ENCODE measurements around the gene ANGPTL8.

ANGPTL8 gene

DNA sequence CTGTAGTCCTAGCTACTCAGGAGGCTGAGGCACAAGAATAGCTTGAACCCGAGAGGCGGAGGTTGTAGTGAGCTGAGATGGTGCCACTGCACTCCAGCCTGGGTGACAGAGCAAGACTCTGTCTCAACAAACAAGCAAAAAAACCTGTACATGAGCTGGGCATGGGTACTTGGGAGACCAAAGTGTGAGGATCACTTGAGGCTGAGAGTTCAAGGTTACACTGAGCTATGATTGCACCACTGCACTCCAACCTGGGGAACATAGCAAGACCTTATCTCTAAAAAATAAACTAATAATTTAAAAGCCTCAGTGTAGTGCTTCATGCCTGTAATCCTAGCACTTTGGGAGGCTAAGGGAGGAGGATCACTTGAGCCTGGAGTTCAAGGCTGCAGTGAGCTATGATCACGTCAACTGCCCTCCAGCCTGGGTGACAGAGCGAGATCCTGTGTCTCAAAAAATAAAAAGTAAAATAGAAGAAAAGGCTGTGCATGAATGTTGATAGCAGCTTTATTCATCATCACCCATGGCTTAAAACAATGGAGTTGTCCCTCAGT lies 35.2 kb downstream of the ANGPTL8 start:
- DNase-seq (ENCODE audit: low read depth, low spot score) = no peak
- Histone ChIP-seq H3K4me3 (ENCODE audit: insufficient read length, low read depth) (no peak overlapping the region), H3K9me3 (ENCODE audit: insufficient read depth, low read length) (peaks cover 20% of the 10 kb centered on the region; the same call in 1 of the 2 replicates), H3K27me3 (ENCODE audit: insufficient read depth, insufficient read length) (no peaks in the 10 kb centered on the region), H3K36me3 (ENCODE audit: insufficient read depth, insufficient read length, low read length) (no peaks in the 10 kb centered on the region), H3K9ac (ENCODE audit: insufficient read length, low read depth) (no peak overlapping the region), H3K4me1 (ENCODE audit: insufficient read depth, insufficient read length) (no peaks in the 10 kb centered on the region)
- TF ChIP-seq YY1 (IDR thresholded peaks at IDR 0.05; ENCODE audit: insufficient read depth, insufficient read length) (no peak), ZNF274 (IDR thresholded peaks at IDR 0.05; ENCODE audit: low read depth, low read length) (no peak), SUZ12 (IDR thresholded peaks at IDR 0.05; ENCODE audit: extremely low read depth, insufficient read depth, insufficient read length) (no peak)

- Histone ChIP-seq H3K36me3 (ENCODE audit: insufficient read depth, insufficient read length, low read length) (no peaks in the 10 kb centered on the region), H3K4me3 (ENCODE audit: insufficient read length, low read depth) (no peak overlapping the region), H3K4me1 (ENCODE audit: insufficient read depth, insufficient read length) (no peaks in the 10 kb centered on the region), H3K9ac (ENCODE audit: insufficient read length, low read depth) (no peak overlapping the region), H3K9me3 (ENCODE audit: insufficient read depth, low read length) (peaks cover 20% of the 10 kb centered on the region; the same call in 1 of the 2 replicates), H3K27me3 (ENCODE audit: insufficient read depth, insufficient read length) (no peaks in the 10 kb centered on the region)
- no peak for DNase-seq (ENCODE audit: low read depth, low spot score)
- no peak for TF ChIP-seq ZNF274 (IDR thresholded peaks at IDR 0.05; ENCODE audit: low read depth, low read length)
- no peak for TF ChIP-seq YY1 (IDR thresholded peaks at IDR 0.05; ENCODE audit: insufficient read depth, insufficient read length)
- TF ChIP-seq SUZ12 (IDR thresholded peaks at IDR 0.05; ENCODE audit: extremely low read depth, insufficient read depth, insufficient read length) = no peak
Measured at GRCh38 chr19:11278670-11279069, 39.3 kb downstream of the ANGPTL8 start.

DNA sequence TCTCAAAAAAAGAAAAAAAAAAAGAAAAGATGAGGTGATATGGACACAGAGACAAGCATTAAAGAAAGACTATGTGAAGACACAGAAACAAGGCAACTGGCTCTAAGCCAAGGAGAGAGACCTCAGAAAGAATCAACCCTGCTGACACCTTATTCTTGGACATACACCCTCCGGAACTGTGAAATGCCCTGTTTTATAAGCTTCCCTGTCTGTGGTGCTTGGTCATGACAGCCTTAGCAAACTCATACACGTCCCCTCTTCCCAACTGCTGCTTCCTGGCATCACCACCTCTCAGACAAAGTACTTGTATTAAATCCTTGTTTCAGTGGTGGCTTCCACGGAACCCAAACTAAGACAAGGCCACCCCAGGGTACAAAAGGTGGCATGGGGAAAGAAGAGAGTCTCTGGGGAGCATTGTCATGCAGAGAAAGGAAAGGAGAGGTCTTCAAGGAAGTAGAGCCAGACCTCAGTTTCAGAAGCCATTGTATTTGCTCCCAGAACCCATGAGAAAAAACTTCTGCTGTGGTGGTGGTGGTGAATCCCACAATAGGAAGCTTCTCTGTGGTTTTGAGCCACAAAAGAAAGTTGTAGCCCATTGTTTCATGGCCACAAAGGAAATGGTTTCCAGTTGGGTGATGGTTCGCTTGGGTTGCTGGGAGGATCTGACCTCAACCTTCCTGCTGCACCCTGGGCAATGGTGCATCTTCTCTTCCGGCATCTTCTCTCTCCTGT lies 40.3 kb downstream of the ANGPTL8 start:
- Histone ChIP-seq H3K4me1 (ENCODE audit: insufficient read depth, insufficient read length) (no peaks in the 10 kb centered on the region), H3K27me3 (ENCODE audit: insufficient read depth, insufficient read length) (no peaks in the 10 kb centered on the region), H3K9ac (ENCODE audit: insufficient read length, low read depth) (no peak overlapping the region), H3K9me3 (ENCODE audit: insufficient read depth, low read length) (peaks cover 20% of the 10 kb centered on the region; the same call in 1 of the 2 replicates), H3K36me3 (ENCODE audit: insufficient read depth, insufficient read length, low read length) (no peaks in the 10 kb centered on the region), H3K4me3 (ENCODE audit: insufficient read length, low read depth) (no peak overlapping the region)
- TF ChIP-seq SUZ12 (IDR thresholded peaks at IDR 0.05; ENCODE audit: extremely low read depth, insufficient read depth, insufficient read length) (no peak), ZNF274 (IDR thresholded peaks at IDR 0.05; ENCODE audit: low read depth, low read length) (no peak), YY1 (IDR thresholded peaks at IDR 0.05; ENCODE audit: insufficient read depth, insufficient read length) (no peak)
- DNase-seq (ENCODE audit: low read depth, low spot score) = no peak

GRCh38 chr19:11281356-11282049 lies 42.1 kb downstream of the ANGPTL8 start:
- TF ChIP-seq ZNF274 (IDR thresholded peaks at IDR 0.05; ENCODE audit: low read depth, low read length) (no peak), YY1 (IDR thresholded peaks at IDR 0.05; ENCODE audit: insufficient read depth, insufficient read length) (no peak)
- Histone ChIP-seq H3K9me3 (ENCODE audit: insufficient read depth, low read length) (peaks cover 19% of the 10 kb centered on the region; the same call in 1 of the 2 replicates), H3K4me1 (ENCODE audit: insufficient read depth, insufficient read length) (no peaks in the 10 kb centered on the region), H3K9ac (ENCODE audit: insufficient read length, low read depth) (no peak overlapping the region), H3K4me3 (ENCODE audit: insufficient read length, low read depth) (no peak overlapping the region), H3K27me3 (ENCODE audit: insufficient read depth, insufficient read length) (no peaks in the 10 kb centered on the region), H3K36me3 (ENCODE audit: insufficient read depth, insufficient read length, low read length) (no peaks in the 10 kb centered on the region)
- no peak for DNase-seq (ENCODE audit: low read depth, low spot score)

DNA sequence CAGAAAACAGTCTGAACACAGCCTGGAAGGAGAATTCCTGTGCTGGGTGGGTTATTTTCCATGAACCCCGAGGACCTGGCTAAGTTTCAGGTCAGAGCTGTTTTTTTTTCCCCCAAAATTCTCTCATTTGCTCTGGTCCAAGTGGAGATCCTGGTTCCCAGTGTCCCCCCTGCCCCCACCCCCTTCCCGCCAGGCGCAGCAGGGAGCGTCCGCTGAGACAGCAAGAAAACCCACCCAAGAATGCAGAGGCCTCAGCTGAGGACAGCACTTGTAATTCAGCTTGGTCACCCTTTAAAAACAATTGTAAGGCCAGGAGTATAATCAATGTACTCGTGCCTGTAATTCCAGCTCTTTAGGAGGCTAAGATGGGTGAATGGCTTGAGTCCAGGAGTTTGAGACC lies 45.1 kb downstream of the ANGPTL8 start:
- Histone ChIP-seq H3K36me3 (ENCODE audit: insufficient read depth, insufficient read length, low read length) (no peaks in the 10 kb centered on the region), H3K4me1 (ENCODE audit: insufficient read depth, insufficient read length) (no peaks in the 10 kb centered on the region), H3K27me3 (ENCODE audit: insufficient read depth, insufficient read length) (no peaks in the 10 kb centered on the region), H3K4me3 (ENCODE audit: insufficient read length, low read depth) (no peak overlapping the region), H3K9ac (ENCODE audit: insufficient read length, low read depth) (no peak overlapping the region), H3K9me3 (ENCODE audit: insufficient read depth, low read length) (no peaks in the 10 kb centered on the region)
- TF ChIP-seq SUZ12 (IDR thresholded peaks at IDR 0.05; ENCODE audit: extremely low read depth, insufficient read depth, insufficient read length) (no peak), ZNF274 (IDR thresholded peaks at IDR 0.05; ENCODE audit: low read depth, low read length) (no peak), YY1 (IDR thresholded peaks at IDR 0.05; ENCODE audit: insufficient read depth, insufficient read length) (no peak)
- DNase-seq (ENCODE audit: low read depth, low spot score) = no peak

- no peak for DNase-seq (ENCODE audit: low read depth, low spot score)
- TF ChIP-seq SUZ12 (IDR thresholded peaks at IDR 0.05; ENCODE audit: extremely low read depth, insufficient read depth, insufficient read length) (no peak), YY1 (IDR thresholded peaks at IDR 0.05; ENCODE audit: insufficient read depth, insufficient read length) (no peak), ZNF274 (IDR thresholded peaks at IDR 0.05; ENCODE audit: low read depth, low read length) (no peak)
- Histone ChIP-seq H3K4me3 (ENCODE audit: insufficient read length, low read depth) (no peak overlapping the region), H3K9me3 (ENCODE audit: insufficient read depth, low read length) (no peaks in the 10 kb centered on the region), H3K4me1 (ENCODE audit: insufficient read depth, insufficient read length) (no peaks in the 10 kb centered on the region), H3K9ac (ENCODE audit: insufficient read length, low read depth) (no peak overlapping the region), H3K36me3 (ENCODE audit: insufficient read depth, insufficient read length, low read length) (no peaks in the 10 kb centered on the region), H3K27me3 (ENCODE audit: insufficient read depth, insufficient read length) (no peaks in the 10 kb centered on the region)
Measured at GRCh38 chr19:11286312-11286974, 47.0 kb downstream of the ANGPTL8 start.

GRCh38 chr19:11288349-11288748 lies 48.9 kb downstream of the ANGPTL8 start:
- Histone ChIP-seq H3K4me3 (ENCODE audit: insufficient read length, low read depth) (no peak overlapping the region), H3K9ac (ENCODE audit: insufficient read length, low read depth) (no peak overlapping the region), H3K36me3 (ENCODE audit: insufficient read depth, insufficient read length, low read length) (no peaks in the 10 kb centered on the region), H3K9me3 (ENCODE audit: insufficient read depth, low read length) (no peaks in the 10 kb centered on the region), H3K4me1 (ENCODE audit: insufficient read depth, insufficient read length) (no peaks in the 10 kb centered on the region), H3K27me3 (ENCODE audit: insufficient read depth, insufficient read length) (no peaks in the 10 kb centered on the region)
- TF ChIP-seq ZNF274 (IDR thresholded peaks at IDR 0.05; ENCODE audit: low read depth, low read length) (no peak), YY1 (IDR thresholded peaks at IDR 0.05; ENCODE audit: insufficient read depth, insufficient read length) (no peak), SUZ12 (IDR thresholded peaks at IDR 0.05; ENCODE audit: extremely low read depth, insufficient read depth, insufficient read length) (no peak)
- DNase-seq (ENCODE audit: low read depth, low spot score) = no peak

Measured in NT2/D1 (cell line).